PC-9 (cell line): ENCODE data around the gene LRMDA. TPM values are rescaled to one million over a fixed set of nuclear protein-coding genes. Genes with fewer than 3 reads are reported as not detected.

ENCODE experiments used
- BruUV-seq: library from RNA; stranded (reverse); fragments of 400-500 nt; replicated peaks from 2 replicates; lab custom pipeline; 2021; lab: Mats Ljungman, UMichigan
- CTCF ChIA-PET: fragments of 300-600 bp; sonication (Branson Sonifier 250); formaldehyde crosslinking; loops from one replicate; lab custom pipeline; 2022; ENCODE audit warnings: antibody characterized with exemption; lab: Charles Lee
- POLR2A ChIA-PET: fragments of 300-600 bp; sonication (Branson Sonifier 250); formaldehyde crosslinking; loops from one replicate; lab custom pipeline; 2022; ENCODE audit warnings: antibody characterized with exemption; ENCODE audit not compliant: unreplicated experiment; lab: Charles Lee
- DNase-seq, 2 experiments: peaks; one replicate each; pipeline versions ENCODE4 v3.0.0 to v3.0.0-alpha.2; 2015 to 2022; ENCODE audit warnings: mixed read lengths in 1 of 2
- H2AFZ ChIP-seq: fragments of 200-600 bp; sonication (generic); 2 replicates; pipeline ENCODE4 v1.8.1; 2017; ENCODE audit warnings: antibody characterized with exemption
- H3F3A ChIP-seq: fragments of 200-600 bp; sonication (generic); 2 replicates; pipeline ENCODE4 v1.8.1; 2017; ENCODE audit warnings: antibody characterized with exemption, mild to moderate bottlenecking, low read depth; ENCODE audit not compliant: insufficient read depth
- H3K27ac ChIP-seq: fragments of 200-600 bp; sonication (generic); 2 replicates; pipeline ENCODE4 v1.6.1; 2016; ENCODE audit warnings: mixed run types
- H3K27me3 ChIP-seq: fragments of 200-600 bp; sonication (generic); 2 replicates; pipeline ENCODE4 v1.6.1; 2016; ENCODE audit warnings: low read depth, mixed run types; ENCODE audit not compliant: insufficient read depth
- H3K36me3 ChIP-seq: fragments of 200-600 bp; sonication (generic); 2 replicates; pipeline ENCODE4 v1.6.1; 2016; ENCODE audit warnings: low read depth, mixed run types
- H3K4me1 ChIP-seq: fragments of 200-600 bp; sonication (generic); replicated peaks from 2 replicates; pipeline ENCODE4 v1.6.1; 2016; ENCODE audit warnings: mixed run types; ENCODE audit not compliant: insufficient read depth
- H3K4me2 ChIP-seq: fragments of 200-600 bp; sonication (generic); 2 replicates; pipeline ENCODE4 v1.6.1; 2017; ENCODE audit warnings: mixed run types
- H3K4me3 ChIP-seq: fragments of 200-600 bp; sonication (generic); 2 replicates; pipeline ENCODE4 v1.6.1; 2016; ENCODE audit warnings: mixed run types
- H3K79me2 ChIP-seq: fragments of 200-600 bp; sonication (generic); 2 replicates; pipeline ENCODE4 v1.6.1; 2017; ENCODE audit warnings: low read depth, mixed run types
- H3K9me2 ChIP-seq: fragments of 200-600 bp; sonication (generic); 2 replicates; pipeline ENCODE4 v1.8.1; 2017; ENCODE audit warnings: mild to moderate bottlenecking; ENCODE audit not compliant: insufficient read depth
- H3K9me3 ChIP-seq: fragments of 200-600 bp; sonication (generic); 2 replicates; pipeline ENCODE4 v1.8.1; 2016; ENCODE audit warnings: low read depth; ENCODE audit not compliant: insufficient read depth
- H4K20me1 ChIP-seq: fragments of 200-600 bp; sonication (generic); 2 replicates; pipeline ENCODE4 v1.8.1; 2017; ENCODE audit not compliant: insufficient read depth
- CTCF ChIP-seq: fragments of 200-600 bp; sonication (generic); conservative IDR thresholded peaks from 2 replicates; pipeline ENCODE4 v1.6.1; 2017; ENCODE audit warnings: mixed run types, antibody characterized with exemption, mild to moderate bottlenecking, moderate library complexity
- EZH2 ChIP-seq: fragments of 200-600 bp; sonication (generic); IDR thresholded peaks from 2 replicates; pipeline ENCODE4 v1.8.0; 2017; ENCODE audit warnings: antibody characterized with exemption, low read depth
- intact Hi-C: fragments of 100-400 bp; cut with micrococcal nuclease; formaldehyde crosslinking; loops from one replicate; pipeline ENCODE4 v1.10.0; 2022; ENCODE audit not compliant: unreplicated experiment
- total RNA-seq: library from RNA; stranded (reverse); gene quantifications from 2 replicates; pipeline ENCODE4 v1.2.3, GENCODE V29; 2021

LRMDA gene
- total RNA-seq, 1 experiment from 2014 or later: not detected

GRCh38 chr10:76185471-76186301 lies 754.3 kb downstream of the LRMDA start:
- DNase-seq: no peak
- BruUV-seq: no TSS peak
- H3K27me3 ChIP-seq: no peaks in the 10 kb centered on the region
- no peaks in the 10 kb centered on the region for H4K20me1 ChIP-seq
- H3F3A ChIP-seq: no peaks in the 10 kb centered on the region
- no peaks in the 10 kb centered on the region for H3K4me1 ChIP-seq
- H3K9me2 ChIP-seq: no peaks in the 10 kb centered on the region
- H3K79me2 ChIP-seq: no peaks in the 10 kb centered on the region
- H3K4me2 ChIP-seq: no peak overlapping the region
- no peak overlapping the region for H3K27ac ChIP-seq
- TF ChIP-seq CTCF: no peak
- no peak for TF ChIP-seq EZH2
- no peak overlapping the region for H2AFZ ChIP-seq
- ChIA-PET POLR2A (no interaction called here), CTCF (no interaction called here)
- intact Hi-C loops: no loop called here
- H3K4me3 ChIP-seq: no peak overlapping the region
- H3K36me3 ChIP-seq: no peaks in the 10 kb centered on the region
- H3K9me3 ChIP-seq: no peaks in the 10 kb centered on the region

- H2AFZ ChIP-seq: no peak overlapping the region
- H3K4me3 ChIP-seq: no peak overlapping the region
- intact Hi-C loops: no loop called here
- no peak for TF ChIP-seq EZH2
- TF ChIP-seq CTCF: no peak
- no peaks in the 10 kb centered on the region for H3K27me3 ChIP-seq
- BruUV-seq: no TSS peak
- H3K9me2 ChIP-seq: no peaks in the 10 kb centered on the region
- H3K79me2 ChIP-seq: no peaks in the 10 kb centered on the region
- POLR2A ChIA-PET: no interaction called here
- H3K4me2 ChIP-seq: no peak overlapping the region
- no peaks in the 10 kb centered on the region for H3K9me3 ChIP-seq
- H4K20me1 ChIP-seq: no peaks in the 10 kb centered on the region
- no peak overlapping the region for H3K27ac ChIP-seq
- H3F3A ChIP-seq: no peaks in the 10 kb centered on the region
- no peaks in the 10 kb centered on the region for H3K4me1 ChIP-seq
- CTCF ChIA-PET: no interaction called here
- no peak for DNase-seq
- no peaks in the 10 kb centered on the region for H3K36me3 ChIP-seq
These were observed 756.8 kb downstream of the LRMDA start for GRCh38 chr10:76188216-76188615.

GRCh38 chr10:76190634-76191270 lies 759.3 kb downstream of the LRMDA start:
- no peak overlapping the region for H2AFZ ChIP-seq
- BruUV-seq: no TSS peak
- no peaks in the 10 kb centered on the region for H3K79me2 ChIP-seq
- H3K9me3 ChIP-seq: no peaks in the 10 kb centered on the region
- H3K36me3 ChIP-seq: no peaks in the 10 kb centered on the region
- ChIA-PET POLR2A (no interaction called here), CTCF (no interaction called here)
- no peak overlapping the region for H3K4me3 ChIP-seq
- intact Hi-C loops: no loop called here
- H3K4me2 ChIP-seq: no peak overlapping the region
- DNase-seq: peak in 1 of 2 experiments; percentile 55
- H4K20me1 ChIP-seq: no peaks in the 10 kb centered on the region
- no peaks in the 10 kb centered on the region for H3F3A ChIP-seq
- TF ChIP-seq EZH2: no peak
- TF ChIP-seq CTCF: no peak
- no peak overlapping the region for H3K27ac ChIP-seq
- H3K9me2 ChIP-seq: no peaks in the 10 kb centered on the region
- no peaks in the 10 kb centered on the region for H3K27me3 ChIP-seq
- no peaks in the 10 kb centered on the region for H3K4me1 ChIP-seq
